ENCODE data around the gene GP1BA. TPM values are rescaled to one million over a fixed set of nuclear protein-coding genes. Genes with fewer than 3 reads are reported as not detected.

The GP1BA gene
- total and polyA plus RNA-seq, 2 donors (not counting 1 experiment from before 2014, with no cell fraction given): 0.06 TPM; not detected in 1

DNA sequence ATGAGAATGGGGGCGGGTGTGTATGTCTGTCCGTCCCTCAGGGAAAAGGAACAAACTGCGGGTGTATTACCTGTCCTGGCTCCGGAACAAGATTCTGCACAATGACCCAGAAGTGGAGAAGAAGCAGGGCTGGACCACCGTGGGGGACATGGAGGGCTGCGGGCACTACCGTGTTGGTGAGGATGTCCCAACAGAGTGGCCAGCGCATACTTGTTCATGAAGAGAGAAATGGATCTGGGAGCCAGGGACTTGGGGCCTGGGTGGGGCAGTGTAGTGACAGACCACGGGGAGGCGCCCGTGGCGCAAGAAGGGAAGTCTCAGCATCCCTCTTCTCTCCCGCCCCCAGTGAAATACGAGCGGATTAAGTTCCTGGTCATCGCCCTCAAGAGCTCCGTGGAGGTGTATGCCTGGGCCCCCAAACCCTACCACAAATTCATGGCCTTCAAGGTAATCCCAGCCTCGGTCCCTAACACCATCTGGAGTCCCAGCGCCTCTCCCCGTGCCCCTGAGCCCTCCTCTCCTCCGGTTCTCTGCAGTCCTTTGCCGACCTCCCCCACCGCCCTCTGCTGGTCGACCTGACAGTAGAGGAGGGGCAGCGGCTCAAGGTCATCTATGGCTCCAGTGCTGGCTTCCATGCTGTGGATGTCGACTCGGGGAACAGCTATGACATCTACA, 36.3 kb upstream of the GP1BA start:
- TF ChIP-seq EZH2 (IDR thresholded peaks at IDR 0.05; ENCODE audit: borderline replicate concordance, insufficient read depth, low read depth, low read length, poor library complexity, severe bottlenecking): no peak
- no peak for TF ChIP-seq CTCF (IDR thresholded peaks at IDR 0.05)
- H2AFZ ChIP-seq (ENCODE audit: insufficient read depth, low read depth, low read length, poor library complexity, severe bottlenecking): no peak overlapping the region
- intact Hi-C loops (cut with micrococcal nuclease): no loop called here
- Mint-ChIP-seq H3K9me3 (ENCODE audit: insufficient read depth) (no peaks in the 10 kb centered on the region), H3K4me3 (no peak overlapping the region), H3K27me3 (no peaks in the 10 kb centered on the region), H3K4me1 (peaks cover 22% of the 10 kb centered on the region), H3K27ac (no peak overlapping the region)
- WGBS (ENCODE audit: insufficient coverage): 96% methylated on average over 21 of the region's 27 CpGs
- peaks cover 21 to 22% of the 10 kb centered on the region in 2 donors for H3K4me1 ChIP-seq (ENCODE audit: control insufficient read depth in 2 of 2, insufficient read depth in 2 of 2, low read length in 2 of 2)
- H3K4me3 ChIP-seq (ENCODE audit: control extremely low read depth in 1 of 5, extremely low read depth in 1 of 5, insufficient read depth in 1 of 5, low read depth in 2 of 5, low read length in 4 of 5): no peak overlapping the region
- H3K27ac ChIP-seq (ENCODE audit: low read length in 2 of 2): no peak overlapping the region
- ATAC-seq (ENCODE audit: low read depth) (no peak), DNase-seq (no peak)
- peaks cover 8% of the 10 kb centered on the region for H4K20me1 ChIP-seq (ENCODE audit: control insufficient read depth, insufficient read depth, low read length, poor library complexity, severe bottlenecking)
- POLR2A ChIA-PET: interaction anchor here (0.5 kb wide), 1 partner anchor 156 kb away, joined by 10 read pairs; no protein-coding TSS in a partner anchor
- CTCF ChIA-PET: interaction anchor here (0.5 kb wide), 1 partner anchor 331 kb away, joined by 3 read pairs; no protein-coding TSS in a partner anchor
- H3K9me3 ChIP-seq (ENCODE audit: control extremely low read depth in 1 of 3, control insufficient read depth in 2 of 3, insufficient read depth in 1 of 3, low read length in 2 of 3): peaks cover 0 to 11% (median 0%) of the 10 kb centered on the region in 3 donors
- H3K36me3 ChIP-seq (replicated peaks in 1 of 2; ENCODE audit: control extremely low read depth in 1 of 2, control insufficient read depth in 1 of 2, extremely low read depth in 1 of 2, insufficient read depth in 2 of 2, low read length in 1 of 2): peaks cover 0 to 62% of the 10 kb centered on the region in 2 experiments
- no peak overlapping the region for H3K4me2 ChIP-seq (replicated peaks; ENCODE audit: low read depth, low read length, poor library complexity, severe bottlenecking)
- H3K27me3 ChIP-seq (replicated peaks in 1 of 4; ENCODE audit: control extremely low read depth in 1 of 4, control insufficient read depth in 3 of 4, insufficient read depth in 4 of 4, low read length in 3 of 4): peaks cover 0 to 21% (median 10%) of the 10 kb centered on the region in 4 experiments
- H3K9ac ChIP-seq (ENCODE audit: low read length): no peak overlapping the region
- no peaks in the 10 kb centered on the region for H3K79me2 ChIP-seq (ENCODE audit: control insufficient read depth, insufficient read depth, low read length)

Measured in B cell (primary cell).